ENCODE results near the gene CDKN2B-AS1.

Gene CDKN2B-AS1

GRCh38 chr9:22088053-22088716 is 93.6 kb downstream of the CDKN2B-AS1 start:
- no peak for DNase-seq (ENCODE audit: low spot score)

DNA sequence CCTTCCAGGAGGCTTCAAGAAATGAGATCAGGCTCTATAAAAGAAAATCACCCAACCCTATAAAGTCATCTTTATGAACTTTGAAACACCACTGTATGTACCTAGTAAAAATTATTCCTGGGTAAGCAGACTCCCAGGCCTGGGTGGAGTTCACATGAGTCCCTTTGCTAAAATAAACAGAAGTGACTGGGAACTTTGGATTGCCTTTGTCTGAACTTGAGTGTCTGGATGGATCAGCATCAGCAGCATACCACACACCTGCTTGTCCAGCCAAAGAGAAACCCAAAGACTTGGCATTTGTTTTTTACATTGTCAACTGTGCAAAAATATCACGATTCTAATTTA is 94.1 kb downstream of the CDKN2B-AS1 start:
- DNase-seq (ENCODE audit: low spot score), result no peak

- no peak for DNase-seq (ENCODE audit: low spot score)
These were observed 103.1 kb downstream of the CDKN2B-AS1 start for GRCh38 chr9:22097707-22098106.

- no peak for DNase-seq (ENCODE audit: low spot score)
These were observed 104.2 kb downstream of the CDKN2B-AS1 start for GRCh38 chr9:22098643-22099332.

GRCh38 chr9:22100626-22101025 is 106.0 kb downstream of the CDKN2B-AS1 start:
- no peak for DNase-seq (ENCODE audit: low spot score)

DNA sequence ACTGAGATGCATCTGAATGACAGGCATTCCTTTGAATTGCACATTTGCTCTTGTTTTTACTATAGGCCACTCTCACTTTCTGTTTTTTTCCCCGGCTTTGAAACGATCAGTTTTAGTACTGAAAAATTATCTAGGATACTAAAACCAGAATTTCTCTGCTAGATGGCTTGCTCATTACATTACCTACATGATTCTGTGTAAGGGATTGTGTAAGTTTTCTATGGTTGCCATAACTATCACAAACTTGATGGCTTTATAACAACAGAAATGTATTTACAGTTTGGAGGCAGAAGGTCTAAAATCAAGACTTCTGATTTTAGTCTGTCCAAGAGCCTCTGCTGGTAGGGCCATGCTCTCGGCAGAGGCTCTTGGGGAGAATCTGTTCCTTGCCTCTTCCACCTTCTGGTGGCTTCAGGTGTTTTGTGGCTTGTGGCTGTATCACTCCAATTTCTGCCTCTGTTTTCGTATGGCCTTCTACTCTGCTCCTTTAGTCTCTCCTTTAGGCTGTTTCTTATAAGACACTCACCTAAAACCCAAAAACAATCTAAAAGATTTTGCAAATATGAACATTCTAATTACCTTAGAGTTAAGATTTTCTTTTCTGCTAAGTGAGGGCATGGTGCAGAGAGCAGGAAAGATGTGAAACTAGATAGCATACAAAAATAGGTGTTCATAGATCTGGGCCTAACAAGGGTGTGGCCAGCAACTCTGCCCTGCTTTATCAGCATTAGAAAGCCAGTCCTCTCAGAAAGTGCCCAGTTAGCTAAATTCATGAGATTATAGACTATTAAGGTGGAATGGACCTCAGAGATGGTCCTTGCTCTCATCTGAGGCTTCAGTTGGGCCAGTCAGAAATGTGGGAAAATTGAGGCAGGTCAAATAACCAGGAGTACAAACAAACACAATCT is 107.8 kb downstream of the CDKN2B-AS1 start:
- DNase-seq (ENCODE audit: low spot score), result no peak

DNA sequence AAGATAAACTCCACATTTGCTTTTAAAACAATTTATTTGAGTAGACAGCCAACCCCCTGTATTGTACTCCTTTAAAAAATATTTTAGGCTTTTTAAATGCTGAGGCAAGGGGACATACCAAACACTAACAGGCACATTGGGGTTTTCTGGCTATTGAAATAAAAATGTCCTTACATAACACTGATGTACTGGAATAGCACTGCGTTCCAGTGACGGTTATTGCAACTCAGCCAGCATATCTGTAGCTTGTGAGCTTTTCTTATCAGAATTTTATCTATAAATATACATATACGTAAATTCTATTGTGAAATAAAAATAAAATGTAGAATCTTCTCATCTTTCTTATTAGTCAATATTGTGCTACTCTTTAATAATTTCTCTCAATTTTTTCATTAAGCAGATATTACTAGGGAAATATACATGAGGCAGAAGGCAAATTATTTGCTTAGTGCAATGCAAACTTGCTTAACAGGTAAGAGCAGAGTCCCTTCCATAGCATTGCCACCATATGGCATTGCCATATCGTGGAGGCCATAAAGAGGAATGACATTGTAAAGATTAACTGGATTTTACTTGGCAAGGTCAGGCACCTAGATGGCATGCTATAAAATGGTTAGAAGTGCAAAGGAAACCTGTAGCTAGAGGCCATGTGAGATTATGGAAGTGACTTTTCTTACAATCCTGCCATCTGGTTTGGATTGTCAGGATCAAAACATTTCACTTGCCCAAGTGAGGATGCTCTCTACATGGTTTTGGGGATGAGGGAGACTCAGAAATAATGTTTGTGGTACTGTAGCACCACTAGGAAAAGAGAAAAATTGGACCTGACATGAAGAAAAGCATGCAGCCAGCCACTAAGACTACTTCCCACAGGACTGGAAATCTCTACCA is 109.3 kb downstream of the CDKN2B-AS1 start:
- no peak for DNase-seq (ENCODE audit: low spot score)

DNA sequence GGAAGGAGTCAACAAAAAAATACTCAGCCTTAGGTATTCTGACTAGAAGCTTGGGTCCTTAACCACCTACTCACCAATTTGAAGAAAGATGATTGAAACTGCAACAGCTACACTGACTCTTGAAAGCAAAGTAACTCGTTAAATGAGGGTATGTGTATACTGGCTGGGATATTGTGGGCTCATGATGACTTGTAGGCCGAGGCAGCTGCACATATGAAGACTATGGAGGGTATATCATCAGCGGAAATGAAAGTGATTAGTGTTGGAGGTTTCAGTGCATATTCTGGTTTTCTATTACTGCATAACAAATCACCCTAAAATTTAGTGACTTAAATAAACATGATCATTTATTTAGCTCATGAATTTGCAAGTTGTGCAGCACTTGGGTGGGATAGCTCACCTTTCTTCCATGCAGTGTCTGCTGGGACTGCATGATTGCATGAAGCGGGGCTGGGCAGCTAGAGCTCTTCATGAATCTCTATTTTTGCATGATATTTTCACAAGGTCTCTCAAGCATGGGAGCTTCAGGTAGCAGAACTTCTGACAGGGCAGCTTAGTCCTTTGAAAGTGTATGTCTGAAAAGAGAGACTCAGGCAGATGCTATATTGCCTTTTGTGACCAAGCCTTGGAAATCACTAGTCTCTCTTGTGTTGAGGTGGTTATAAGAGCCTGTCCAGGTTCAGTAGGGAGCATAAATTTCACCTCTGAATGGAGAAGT is 110.6 kb downstream of the CDKN2B-AS1 start:
- DNase-seq (ENCODE audit: low spot score), result no peak

DNA sequence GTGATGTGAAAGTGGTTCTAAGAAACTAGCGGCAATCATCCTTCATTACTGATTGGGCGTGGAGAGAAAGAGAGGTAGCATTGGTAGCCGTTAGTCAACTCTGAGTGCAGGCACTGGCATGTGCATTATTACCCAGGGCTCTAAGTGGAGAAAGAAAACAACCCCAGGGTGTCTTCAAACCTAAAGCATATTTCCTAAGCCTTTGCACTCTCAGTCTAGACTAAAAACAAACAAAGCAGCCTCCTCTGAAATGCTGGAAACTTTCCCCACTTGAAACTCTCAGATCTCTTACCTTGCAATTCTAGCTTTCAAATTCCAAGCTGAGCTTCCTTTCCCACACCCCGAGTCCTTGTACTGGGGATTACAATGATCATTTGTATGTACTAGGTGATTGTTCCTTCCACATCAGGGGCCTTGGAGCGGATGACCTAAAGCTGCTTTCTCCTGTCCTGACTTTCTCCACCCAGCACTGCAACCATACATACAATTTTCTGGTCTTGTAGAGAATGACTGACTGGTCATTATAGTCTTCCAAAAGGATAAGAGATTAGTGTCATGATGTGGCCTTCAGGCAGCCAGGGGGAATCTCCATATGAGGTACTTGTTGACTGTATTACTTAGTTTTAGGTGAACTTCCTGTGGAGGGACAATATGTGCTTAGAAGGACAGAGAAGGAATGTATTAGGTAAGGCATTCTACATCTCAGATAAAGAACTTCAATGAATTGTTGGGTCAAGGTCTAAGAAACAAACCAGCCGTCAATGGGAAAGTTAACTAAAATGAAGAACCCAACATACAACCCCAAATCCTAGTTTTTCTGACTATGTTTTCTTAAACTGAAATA is 112.8 kb downstream of the CDKN2B-AS1 start:
- no peak for DNase-seq (ENCODE audit: low spot score)

- DNase-seq (ENCODE audit: low spot score), result no peak
These were observed 114.2 kb downstream of the CDKN2B-AS1 start for GRCh38 chr9:22108581-22109370.

DNA sequence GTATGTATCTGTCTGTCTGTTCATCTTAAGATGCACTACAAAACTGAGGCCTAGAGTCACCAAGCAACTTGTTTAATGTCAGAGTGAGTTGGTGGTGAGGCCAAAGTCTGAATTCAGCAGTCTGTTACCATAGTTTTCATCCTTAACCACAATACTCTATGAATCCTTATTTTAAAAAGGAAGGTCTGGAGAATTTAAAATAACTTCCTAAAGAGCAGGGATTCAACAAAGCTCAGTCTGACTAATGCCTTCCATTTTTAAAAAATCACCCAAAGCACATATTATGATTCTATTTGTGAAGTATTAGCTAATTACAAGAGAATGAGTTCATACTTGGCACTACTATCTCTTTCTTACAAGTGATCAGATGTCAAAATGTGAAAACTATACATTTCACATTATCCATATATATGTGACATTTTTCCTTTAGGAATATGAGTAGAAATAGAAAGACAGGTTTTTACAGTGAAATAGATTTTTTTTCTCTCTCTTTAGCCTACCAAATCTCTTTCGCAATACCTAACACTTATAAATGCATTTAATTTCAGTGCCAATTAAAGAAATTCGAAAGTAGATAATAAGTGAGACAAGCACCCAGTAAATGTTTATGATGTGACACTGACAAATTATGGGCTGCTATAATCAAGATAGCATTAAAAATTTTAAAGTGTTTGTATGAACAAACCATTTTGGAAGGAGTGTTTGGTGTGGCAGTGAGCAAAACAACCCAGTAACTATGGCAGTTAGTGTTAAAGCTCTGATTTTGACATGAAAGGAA is 116.8 kb downstream of the CDKN2B-AS1 start:
- no peak for DNase-seq (ENCODE audit: low spot score)

DNA sequence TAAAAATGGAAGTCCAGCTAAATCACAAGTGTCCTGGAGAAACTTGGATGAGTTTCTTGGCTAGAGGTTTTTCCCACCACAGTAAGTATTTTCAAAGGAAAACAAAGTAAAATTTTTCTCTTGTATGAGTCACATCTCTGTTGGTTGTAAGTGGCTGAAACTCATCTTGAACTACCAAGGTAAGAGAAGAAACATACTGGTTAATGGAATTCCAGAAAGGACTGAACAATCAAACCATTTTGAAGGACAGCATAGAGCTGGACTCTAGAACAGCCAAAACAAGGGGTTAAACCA is 117.3 kb downstream of the CDKN2B-AS1 start:
- DNase-seq (ENCODE audit: low spot score), result no peak

DNA sequence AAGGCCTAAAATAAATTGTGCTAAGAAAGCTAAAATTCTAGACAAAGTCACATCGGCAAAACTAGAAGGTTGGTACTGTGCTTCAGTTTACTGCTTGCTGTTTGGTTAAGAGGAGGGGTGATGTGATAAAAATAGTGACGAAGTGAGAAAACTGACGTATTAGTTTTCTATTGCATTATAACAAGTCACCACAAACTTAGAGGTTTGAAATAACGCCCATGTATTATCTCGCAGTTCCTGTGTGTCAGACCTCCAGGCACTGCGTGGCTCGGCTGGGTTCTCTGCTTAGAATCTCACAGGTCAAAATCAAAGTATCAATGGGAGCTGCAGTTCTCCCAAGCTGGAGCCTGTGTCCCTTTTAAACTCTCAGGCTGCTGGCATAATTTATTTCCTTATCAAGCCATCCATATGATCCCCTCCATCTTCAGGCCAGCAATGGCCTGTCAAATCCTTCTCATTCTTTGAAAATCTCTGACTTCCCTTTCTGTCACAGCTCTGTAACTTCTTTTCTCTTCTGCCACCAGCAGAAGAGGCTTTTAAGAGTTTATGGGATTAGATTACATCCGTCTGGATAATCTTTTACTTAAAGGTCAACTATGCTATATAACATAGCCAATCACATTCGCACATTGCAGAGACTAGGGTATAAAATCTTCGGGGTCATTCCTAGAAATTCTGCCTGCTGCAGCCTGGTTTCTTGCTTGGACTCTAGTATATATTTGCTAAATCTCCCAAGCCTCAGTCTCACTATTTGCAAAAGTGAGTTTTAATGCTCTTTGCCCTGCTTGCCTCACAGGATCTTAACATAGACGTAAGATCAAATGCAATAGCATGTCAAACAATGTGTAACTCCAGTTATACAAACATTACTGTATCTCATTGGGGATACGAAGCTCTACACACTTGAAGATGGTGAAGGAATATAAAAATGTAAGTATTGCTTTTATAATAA is 118.6 kb downstream of the CDKN2B-AS1 start:
- no peak for DNase-seq (ENCODE audit: low spot score)

DNA sequence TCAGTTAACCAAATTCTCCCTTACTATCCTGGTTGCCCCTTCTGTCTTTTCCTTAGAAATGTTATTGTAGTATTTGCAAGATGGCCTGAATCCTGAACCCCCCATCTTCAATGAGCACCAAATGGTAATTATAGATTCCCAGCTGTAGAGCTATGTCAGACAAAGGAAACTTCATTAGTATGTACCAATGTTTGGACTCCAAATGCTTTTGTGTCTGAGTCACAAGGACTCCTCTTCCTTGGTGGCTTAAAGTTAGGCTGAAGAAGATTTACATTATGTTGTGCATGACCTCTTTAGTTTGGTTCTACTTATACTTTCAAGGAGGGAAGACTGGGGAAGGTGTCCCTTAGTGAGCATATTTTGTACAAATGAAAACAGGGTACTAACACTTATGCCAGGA is 120.4 kb downstream of the CDKN2B-AS1 start:
- DNase-seq (ENCODE audit: low spot score), result no peak

DNA sequence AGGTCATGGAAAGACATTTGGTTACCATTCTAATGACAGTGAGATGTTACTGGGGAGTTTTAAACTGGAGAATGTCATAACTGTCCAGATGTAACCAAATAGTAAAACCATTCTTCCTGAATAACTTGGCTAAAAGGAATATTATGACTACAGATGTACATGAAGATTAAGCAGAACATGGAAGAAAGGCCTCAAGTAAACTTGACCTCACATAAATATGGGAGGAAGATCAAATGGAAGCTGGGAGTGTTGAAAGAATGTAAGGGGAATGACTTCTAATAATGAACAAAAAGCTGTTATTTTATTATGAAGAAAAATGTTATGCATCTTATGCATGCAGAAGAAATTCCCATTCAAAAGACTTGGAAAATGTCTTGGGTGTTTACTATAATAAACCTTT is 122.2 kb downstream of the CDKN2B-AS1 start:
- DNase-seq (ENCODE audit: low spot score), result no peak

DNA sequence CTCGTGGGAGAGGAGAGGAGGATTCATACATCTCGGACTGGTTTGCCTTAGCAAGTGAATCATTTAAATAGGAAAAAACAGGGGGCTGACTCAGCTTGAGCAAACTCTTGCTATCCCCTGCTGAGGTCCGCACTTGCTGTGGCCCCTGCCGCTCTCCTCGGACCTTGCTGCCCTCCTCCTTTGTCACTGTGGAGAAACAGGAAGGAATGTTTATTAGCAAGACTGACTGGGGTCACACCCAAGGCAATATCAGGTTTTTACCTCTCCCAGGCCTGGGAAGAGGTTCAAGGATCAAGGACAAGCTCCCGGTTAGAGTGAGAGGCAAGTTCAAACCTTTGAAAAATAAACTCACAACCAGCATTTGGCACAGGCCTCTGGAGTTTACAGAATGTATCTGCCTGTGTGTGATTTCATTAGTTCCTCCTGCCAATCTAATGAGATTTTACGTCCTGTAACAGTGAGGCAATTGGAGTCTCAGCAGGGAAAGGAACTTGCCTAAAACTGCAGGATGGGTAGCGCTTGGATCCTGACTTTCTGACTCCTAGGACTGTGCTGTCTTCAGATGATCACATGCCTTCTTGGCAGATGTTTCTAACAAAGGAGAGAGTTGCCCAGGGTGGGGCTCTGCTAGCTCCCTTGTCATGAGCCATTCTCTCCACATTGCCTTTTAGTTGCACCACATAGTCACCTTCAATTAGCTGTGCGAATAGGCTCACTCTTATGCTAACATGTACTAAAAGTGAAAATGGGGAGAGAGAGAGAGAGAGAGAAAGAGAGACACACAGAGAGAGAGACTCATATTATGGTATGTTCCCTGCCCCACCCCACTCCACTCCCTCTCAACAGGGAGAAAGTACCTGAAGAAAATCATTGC is 123.2 kb downstream of the CDKN2B-AS1 start:
- no peak for DNase-seq (ENCODE audit: low spot score)

Data from COLO829 (cell line).